NCI-H524 (cell line): ENCODE data around the gene AFP.

ENCODE experiments used
- DNase-seq, 2 experiments: peaks; one replicate each; lab custom pipeline; 2025; lab: John Stamatoyannopoulos, UW

Gene AFP

DNA sequence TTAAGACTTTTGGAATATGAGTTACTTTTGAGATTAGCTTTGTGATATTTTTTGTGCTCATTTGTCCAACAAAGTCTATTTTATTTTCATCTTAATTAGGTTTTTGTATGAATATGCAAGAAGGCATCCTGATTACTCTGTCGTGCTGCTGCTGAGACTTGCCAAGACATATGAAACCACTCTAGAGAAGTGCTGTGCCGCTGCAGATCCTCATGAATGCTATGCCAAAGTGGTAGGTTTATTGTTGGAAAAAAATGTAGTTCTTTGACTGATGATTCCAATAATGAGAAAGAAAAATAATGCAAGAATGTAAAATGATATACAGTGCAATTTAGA, 21.1 kb upstream of the AFP start:
- no peak for DNase-seq

DNA sequence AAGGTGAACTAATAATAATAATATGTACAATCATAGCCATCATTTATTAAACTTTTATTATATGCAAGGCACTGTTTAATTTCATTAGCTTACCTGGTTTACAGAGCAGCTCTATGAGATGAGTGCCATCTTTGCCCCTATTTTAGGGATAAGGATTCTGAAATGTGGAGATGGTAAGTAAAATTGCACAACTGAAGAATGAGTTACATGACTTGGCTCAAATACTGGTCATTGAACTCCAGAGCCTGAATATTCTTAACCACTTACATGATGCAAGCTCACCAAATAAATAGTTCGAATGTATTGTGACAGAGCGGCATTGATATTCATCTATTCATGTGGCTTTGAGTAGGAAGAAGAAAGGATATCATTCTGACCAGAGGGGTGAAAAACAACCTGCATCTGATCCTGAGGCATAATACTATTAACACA, 20.2 kb upstream of the AFP start:
- no peak for DNase-seq

DNA sequence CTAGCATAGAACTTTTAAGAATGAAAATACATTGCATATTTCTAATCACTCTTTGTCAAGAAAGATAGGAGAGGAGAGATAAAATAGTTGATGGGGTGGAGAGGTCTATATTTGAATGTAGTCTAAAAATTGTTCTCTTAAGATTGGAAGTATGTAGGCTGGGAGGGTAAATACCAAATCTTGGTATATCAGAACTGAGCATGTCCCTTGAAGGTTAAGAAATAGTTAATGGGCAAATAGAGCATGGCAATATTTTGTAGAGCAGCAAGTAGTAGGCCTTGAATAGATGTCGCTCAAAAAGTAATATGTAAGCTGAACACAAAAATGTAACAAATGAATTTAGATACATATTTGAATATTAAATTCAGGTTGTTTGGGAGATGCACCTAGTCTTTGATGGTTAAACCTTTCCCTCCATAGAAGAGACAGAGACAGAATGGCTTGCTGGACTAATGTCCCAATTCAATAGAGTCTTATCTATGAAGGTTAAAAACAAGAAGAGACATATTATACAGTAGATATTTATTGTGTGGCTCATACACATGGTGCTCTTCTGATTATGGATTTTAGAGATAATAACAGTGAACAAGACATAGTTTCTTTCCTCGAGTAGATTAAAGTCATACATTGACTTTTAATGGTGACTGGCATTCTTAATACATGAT, 19.5 kb upstream of the AFP start:
- DNase-seq = no peak

DNA sequence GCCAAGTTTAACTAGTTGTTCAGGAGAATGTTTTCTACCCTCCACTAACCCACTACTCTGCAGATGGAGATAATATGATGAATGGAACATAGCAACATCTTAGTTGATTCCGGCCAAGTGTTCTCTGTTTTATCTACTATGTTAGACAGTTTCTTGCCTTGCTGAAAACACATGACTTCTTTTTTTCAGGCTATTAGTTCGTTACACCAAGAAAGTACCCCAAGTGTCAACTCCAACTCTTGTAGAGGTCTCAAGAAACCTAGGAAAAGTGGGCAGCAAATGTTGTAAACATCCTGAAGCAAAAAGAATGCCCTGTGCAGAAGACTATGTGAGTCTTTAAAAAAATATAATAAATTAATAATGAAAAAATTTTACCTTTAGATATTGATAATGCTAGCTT, 18.7 kb upstream of the AFP start:
- DNase-seq = no peak

DNA sequence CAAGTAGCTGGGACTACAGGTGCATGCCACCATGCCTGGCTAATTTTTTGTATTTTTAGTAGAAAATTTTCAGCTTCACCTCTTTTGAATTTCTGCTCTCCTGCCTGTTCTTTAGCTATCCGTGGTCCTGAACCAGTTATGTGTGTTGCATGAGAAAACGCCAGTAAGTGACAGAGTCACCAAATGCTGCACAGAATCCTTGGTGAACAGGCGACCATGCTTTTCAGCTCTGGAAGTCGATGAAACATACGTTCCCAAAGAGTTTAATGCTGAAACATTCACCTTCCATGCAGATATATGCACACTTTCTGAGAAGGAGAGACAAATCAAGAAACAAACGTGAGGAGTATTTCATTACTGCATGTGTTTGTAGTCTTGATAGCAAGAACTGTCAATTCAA, 18.0 kb upstream of the AFP start:
- no peak for DNase-seq

DNA sequence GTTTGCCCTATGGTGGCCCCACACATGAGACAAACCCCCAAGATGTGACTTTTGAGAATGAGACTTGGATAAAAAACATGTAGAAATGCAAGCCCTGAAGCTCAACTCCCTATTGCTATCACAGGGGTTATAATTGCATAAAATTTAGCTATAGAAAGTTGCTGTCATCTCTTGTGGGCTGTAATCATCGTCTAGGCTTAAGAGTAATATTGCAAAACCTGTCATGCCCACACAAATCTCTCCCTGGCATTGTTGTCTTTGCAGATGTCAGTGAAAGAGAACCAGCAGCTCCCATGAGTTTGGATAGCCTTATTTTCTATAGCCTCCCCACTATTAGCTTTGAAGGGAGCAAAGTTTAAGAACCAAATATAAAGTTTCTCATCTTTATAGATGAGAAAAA, 17.3 kb upstream of the AFP start:
- DNase-seq = no peak

DNA sequence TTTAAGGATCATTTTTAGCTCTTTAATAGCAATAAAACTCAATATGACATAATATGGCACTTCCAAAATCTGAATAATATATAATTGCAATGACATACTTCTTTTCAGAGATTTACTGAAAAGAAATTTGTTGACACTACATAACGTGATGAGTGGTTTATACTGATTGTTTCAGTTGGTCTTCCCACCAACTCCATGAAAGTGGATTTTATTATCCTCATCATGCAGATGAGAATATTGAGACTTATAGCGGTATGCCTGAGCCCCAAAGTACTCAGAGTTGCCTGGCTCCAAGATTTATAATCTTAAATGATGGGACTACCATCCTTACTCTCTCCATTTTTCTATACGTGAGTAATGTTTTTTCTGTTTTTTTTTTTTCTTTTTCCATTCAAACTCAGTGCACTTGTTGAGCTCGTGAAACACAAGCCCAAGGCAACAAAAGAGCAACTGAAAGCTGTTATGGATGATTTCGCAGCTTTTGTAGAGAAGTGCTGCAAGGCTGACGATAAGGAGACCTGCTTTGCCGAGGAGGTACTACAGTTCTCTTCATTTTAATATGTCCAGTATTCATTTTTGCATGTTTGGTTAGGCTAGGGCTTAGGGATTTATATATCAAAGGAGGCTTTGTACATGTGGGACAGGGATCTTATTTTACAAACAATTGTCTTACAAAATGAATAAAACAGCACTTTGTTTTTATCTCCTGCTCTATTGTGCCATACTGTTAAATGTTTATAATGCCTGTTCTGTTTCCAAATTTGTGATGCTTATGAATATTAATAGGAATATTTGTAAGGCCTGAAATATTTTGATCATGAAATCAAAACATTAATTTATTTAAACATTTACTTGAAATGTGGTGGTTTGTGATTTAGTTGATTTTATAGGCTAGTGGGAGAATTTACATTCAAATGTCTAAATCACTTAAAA, 16.6 kb upstream of the AFP start:
- DNase-seq = no peak

DNA sequence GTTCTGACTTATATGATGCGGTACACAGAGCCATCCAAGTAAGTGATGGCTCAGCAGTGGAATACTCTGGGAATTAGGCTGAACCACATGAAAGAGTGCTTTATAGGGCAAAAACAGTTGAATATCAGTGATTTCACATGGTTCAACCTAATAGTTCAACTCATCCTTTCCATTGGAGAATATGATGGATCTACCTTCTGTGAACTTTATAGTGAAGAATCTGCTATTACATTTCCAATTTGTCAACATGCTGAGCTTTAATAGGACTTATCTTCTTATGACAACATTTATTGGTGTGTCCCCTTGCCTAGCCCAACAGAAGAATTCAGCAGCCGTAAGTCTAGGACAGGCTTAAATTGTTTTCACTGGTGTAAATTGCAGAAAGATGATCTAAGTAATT, 15.4 kb upstream of the AFP start:
- no peak for DNase-seq

DNA sequence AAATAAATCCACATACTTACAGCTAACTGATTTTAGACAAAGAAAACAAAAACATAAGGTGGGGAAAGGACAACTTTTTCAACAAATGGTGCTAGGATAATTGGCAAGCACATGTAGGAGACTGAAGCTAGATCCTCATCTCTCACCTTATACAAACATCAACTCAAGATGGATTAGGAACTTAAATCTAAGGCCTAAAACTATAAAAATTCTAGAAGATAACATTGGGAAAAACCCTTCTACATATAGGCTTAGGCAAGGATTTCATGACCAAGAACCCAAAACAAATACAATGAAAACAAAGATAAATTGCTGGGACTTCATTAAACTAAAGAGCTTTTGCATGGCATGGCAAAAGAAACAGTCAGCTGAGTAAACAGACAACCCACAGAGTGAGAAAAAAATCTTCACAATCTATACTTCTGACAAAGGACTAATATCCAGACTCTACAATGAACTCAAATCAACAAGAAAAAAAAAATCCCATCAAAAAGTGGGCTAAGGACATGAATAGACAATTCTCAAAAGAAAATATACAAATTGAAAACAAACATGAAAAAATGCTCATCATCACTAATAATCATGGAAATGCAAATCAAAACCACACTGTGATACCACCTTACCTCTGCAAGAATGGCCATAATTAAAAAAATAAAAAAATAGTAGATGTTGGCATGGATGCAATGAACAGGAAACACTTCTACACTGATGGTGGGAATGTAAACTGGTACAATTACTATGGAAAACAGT, 14.1 kb upstream of the AFP start:
- no peak for DNase-seq

DNA sequence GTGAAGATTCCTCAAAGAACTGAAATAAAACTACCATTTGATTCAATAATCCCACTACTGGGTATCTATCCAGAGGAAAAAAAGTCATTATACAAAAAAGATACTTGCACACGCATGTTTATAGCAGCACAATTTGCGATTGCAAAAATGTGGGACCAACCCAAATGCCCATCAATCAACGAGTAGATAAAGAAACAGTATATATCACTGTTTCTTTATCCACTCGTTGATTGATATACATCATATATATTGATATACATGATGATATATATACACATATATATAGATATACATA, 13.6 kb upstream of the AFP start:
- no peak for DNase-seq

DNA sequence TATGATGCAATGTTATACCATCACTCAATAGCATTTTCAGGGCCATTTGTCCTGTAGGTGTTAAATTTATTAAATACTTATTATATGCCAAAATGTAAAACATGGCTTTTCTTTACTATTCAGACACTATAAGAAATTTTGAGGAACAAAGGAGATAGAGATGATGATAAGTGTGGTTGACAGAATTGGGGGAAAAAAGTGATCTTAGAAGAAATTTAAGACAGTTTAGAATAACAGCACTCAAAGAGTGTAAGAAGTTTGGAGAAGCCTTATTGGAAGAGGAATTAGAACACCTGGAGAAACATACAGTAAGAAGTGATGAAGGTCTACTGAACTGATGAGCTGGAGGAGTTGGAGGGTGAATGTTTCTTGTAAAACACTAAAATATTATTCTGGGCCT, 12.8 kb upstream of the AFP start:
- no peak for DNase-seq

DNA sequence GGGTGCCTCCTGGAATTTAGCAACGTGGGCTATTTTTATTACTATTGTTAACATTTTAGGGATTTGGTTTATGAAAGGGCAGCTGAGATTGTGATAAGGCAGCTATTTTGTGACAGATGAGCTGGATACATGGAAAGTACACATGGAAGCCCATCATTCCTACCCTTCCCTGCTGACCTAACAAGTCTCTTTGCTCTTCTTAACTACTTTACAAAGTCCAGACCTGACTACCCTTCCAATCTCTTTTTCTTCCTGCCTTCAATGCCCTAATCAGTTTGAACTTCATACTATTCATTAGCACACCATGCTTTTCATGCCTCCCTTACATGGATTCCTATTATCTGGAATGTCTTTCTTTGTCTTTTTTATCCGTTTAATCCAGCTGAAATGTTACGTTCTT, 9.4 kb upstream of the AFP start:
- DNase-seq = no peak

DNA sequence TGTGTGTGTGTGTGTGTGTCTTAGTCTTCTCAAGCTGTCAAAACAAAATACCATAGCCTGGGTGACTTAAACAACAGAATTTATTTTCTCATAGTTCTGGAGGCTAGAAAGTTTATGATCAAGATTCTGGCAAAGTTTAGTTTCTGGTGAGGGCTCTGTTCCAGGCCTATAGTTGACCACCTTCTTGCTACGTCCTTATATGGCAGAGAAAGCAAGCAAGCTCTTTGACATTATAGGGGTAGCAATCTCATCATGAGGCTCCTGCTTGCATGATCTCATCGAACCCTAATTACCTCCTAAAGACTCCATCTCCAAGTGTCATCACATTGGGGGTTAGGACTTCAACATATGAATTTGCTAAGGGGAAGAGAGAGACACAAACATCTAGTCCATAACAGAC, 6.9 kb upstream of the AFP start:
- DNase-seq = no peak

DNA sequence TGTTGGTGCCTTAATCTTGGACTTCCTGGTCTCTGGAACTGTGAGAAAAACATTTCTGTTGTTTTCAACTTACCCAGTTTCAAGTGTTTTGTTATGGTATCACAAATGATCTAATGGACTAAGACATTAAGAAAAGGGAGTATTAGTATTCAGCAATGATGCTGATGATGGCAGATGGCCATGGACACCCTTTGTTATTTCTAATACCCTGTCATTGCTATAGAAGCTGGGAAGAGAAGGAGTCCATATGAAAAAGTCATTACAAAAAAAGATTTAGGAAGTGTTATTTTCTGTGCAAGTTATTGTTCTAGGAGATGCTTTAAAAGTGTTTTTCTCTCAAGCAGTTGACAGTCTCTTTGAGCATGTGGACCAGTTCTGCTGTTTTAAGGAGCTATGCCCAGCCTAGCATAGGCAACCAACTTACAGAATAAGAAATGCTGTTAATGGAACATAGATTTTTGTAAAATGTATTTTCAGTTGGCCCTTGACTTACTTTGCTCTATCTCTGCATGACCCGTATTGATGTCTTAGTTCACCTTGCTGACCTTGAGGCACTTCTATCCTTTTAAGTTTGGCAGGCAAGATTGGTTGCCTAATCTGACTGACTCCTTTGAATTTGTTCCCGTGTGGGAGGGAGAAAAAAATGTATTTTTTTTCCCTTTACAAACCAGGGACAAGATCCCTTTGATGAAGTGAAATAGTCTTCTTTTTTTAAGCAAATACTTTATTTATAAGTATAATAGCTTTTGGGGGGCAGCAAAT, 6.0 kb upstream of the AFP start:
- no peak for DNase-seq

DNA sequence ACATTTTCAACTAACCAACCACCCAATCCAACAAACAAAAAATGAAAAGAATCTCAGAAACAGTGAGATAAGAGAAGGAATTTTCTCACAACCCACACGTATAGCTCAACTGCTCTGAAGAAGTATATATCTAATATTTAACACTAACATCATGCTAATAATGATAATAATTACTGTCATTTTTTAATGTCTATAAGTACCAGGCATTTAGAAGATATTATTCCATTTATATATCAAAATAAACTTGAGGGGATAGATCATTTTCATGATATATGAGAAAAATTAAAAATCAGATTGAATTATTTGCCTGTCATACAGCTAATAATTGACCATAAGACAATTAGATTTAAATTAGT, 4.2 kb upstream of the AFP start:
- DNase-seq = no peak

DNA sequence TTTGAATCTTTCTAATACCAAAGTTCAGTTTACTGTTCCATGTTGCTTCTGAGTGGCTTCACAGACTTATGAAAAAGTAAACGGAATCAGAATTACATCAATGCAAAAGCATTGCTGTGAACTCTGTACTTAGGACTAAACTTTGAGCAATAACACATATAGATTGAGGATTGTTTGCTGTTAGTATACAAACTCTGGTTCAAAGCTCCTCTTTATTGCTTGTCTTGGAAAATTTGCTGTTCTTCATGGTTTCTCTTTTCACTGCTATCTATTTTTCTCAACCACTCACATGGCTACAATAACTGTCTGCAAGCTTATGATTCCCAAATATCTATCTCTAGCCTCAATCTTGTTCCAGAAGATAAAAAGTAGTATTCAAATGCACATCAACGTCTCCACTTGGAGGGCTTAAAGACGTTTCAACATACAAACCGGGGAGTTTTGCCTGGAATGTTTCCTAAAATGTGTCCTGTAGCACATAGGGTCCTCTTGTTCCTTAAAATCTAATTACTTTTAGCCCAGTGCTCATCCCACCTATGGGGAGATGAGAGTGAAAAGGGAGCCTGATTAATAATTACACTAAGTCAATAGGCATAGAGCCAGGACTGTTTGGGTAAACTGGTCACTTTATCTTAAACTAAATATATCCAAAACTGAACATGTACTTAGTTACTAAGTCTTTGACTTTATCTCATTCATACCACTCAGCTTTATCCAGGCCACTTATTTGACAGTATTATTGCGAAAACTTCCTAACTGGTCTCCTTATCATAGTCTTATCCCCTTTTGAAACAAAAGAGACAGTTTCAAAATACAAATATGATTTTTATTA, 3.6 kb upstream of the AFP start:
- no peak for DNase-seq

DNA sequence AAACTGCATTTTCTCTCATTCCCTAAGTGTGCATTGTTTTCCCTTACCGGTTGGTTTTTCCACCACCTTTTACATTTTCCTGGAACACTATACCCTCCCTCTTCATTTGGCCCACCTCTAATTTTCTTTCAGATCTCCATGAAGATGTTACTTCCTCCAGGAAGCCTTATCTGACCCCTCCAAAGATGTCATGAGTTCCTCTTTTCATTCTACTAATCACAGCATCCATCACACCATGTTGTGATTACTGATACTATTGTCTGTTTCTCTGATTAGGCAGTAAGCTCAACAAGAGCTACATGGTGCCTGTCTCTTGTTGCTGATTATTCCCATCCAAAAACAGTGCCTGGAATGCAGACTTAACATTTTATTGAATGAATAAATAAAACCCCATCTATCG, 2.9 kb upstream of the AFP start:
- no peak for DNase-seq

DNA sequence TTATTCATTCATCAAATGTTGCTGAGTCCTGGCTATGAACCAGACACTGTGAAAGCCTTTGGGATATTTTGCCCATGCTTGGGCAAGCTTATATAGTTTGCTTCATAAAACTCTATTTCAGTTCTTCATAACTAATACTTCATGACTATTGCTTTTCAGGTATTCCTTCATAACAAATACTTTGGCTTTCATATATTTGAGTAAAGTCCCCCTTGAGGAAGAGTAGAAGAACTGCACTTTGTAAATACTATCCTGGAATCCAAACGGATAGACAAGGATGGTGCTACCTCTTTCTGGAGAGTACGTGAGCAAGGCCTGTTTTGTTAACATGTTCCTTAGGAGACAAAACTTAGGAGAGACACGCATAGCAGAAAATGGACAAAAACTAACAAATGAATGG, 1.7 kb upstream of the AFP start:
- no peak for DNase-seq

DNA sequence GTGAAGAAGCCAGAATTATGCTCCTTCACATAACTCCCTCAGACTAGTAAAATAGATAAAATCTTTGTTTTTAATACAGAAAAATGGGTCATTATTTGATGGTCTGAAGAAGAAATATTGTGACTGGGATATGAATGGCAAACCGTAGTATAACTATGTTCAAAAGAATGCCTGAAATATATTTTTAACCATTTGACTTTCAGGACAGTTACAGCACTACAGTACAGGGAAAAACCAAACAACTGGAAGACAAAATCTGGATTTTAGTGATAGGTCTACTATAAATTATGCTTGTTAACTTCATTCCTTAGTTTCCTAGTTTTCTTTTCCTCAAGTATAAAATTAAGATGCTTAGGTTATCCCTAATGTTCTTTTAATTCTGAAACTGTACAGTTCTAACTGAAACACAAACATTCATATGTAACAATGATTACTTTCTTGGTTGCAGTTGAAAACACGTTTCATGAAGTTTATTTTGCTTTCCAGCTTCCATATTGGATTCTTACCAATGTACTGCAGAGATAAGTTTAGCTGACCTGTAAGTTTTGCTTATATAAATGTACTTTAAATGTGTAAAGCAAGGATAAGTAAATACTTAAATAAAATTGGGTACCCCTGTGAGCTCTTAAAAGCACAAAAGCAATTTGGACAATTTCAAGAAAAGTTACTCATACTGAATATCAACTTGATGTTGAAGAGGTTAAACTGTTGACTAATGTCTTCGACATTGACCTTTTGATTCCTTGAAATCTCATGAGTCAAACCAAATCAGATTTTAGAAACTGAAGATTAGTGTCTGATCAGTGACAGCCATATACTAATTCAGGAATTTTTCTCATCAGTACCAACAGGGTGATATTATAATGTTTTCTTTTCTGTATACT, 895 bp downstream of the AFP start:
- DNase-seq = no peak

DNA sequence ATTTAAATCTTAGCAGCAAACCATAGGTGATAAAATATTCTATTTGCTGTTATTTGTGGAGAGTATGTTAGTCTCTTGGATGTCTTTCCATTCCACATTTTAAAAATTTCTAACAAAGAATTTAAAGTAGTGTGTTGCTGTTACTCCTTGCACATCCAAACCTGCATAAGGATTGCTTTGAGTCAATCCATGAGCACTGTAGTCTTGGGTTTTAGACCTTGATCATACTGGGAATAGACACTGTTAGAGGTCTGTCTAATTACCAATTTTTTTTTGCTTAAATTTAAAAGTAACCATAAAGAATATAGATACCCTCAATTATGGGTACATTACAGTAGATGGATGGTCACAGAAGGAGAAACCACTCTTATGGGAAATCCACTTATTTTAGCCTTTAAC, 1.5 kb downstream of the AFP start:
- no peak for DNase-seq

DNA sequence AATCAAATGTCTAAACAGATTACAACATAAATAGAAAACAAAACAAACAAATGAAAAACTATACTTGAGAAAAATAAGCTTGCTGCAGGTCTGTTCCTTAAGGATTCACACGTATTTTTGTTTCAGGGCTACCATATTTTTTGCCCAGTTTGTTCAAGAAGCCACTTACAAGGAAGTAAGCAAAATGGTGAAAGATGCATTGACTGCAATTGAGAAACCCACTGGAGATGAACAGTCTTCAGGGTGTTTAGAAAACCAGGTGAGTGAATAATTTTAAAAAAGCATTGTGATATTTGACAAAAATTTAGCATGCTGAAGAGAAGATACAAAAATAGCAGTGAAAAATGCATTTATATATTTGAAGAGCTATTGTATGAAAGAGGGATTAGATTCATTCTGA, 2.0 kb downstream of the AFP start:
- DNase-seq = no peak
